IPS-18c (cell line): Measurements from ENCODE around the gene PTPRT.

Source experiments
- H3K4me3 ChIP-seq: 2 replicates; pipeline ENCODE4 v1.7.0; 2013; ENCODE audit warnings: low read depth, mild to moderate bottlenecking, low read length, moderate library complexity; ENCODE audit not compliant: insufficient read depth
- H3K9me3 ChIP-seq: one replicate; pipeline ENCODE4 v1.6.1; 2013; ENCODE audit warnings: mild to moderate bottlenecking, low read length, moderate library complexity; ENCODE audit not compliant: control insufficient read depth, insufficient read depth

The PTPRT gene

DNA sequence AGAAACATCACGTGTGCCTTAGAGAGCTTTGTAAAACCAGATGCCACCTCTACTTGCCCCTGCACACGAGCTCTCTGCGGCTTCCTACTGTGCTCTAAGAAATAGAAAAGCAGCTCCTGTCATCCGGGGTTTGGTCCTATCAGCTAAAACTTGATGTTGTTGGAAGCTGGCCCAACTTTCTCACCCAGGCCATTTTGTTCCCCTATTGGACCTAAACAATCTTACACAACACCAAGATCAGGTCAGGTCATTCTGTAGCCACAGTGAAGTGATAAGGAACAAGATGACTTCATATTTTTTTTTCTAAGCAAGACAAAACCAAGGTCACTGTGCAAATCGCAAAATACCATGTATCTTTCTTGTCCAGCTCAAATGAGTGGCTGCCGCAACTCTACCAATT is 486.0 kb downstream of the PTPRT start:
- no peak overlapping the region for H3K4me3 ChIP-seq
- H3K9me3 ChIP-seq, result peaks cover 2% of the 10 kb centered on the region

GRCh38 chr20:42701948-42702347 is 487.8 kb downstream of the PTPRT start:
- no peak overlapping the region for H3K4me3 ChIP-seq
- H3K9me3 ChIP-seq, result no peaks in the 10 kb centered on the region

DNA sequence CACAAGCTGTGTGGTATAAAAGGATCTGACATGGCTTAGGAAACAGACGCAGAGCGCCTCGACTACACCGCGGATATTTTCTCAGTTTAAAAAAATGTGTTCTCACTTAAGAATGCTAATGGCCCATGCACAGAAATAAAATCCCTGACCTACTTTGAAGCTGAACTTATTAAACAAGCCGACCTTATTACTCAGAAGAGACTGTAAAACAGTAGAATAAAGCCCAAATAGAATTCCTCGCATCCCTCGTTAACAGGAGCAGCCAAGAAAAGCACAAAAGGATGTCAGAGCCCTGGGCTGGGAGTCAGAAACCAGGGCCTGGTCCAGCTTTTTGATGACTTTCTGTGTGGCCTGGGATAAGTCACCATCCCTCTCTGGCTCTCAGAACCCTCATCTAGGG is 489.3 kb downstream of the PTPRT start:
- no peaks in the 10 kb centered on the region for H3K9me3 ChIP-seq
- no peak overlapping the region for H3K4me3 ChIP-seq

GRCh38 chr20:42697962-42698361 is 491.7 kb downstream of the PTPRT start:
- H3K4me3 ChIP-seq, result no peak overlapping the region
- no peaks in the 10 kb centered on the region for H3K9me3 ChIP-seq

- no peak overlapping the region for H3K4me3 ChIP-seq
- H3K9me3 ChIP-seq, result no peaks in the 10 kb centered on the region
Measured at GRCh38 chr20:42690842-42691437, 498.8 kb downstream of the PTPRT start.

GRCh38 chr20:42688576-42688975 is 501.1 kb downstream of the PTPRT start:
- Histone ChIP-seq H3K4me3 (no peak overlapping the region), H3K9me3 (no peaks in the 10 kb centered on the region)

DNA sequence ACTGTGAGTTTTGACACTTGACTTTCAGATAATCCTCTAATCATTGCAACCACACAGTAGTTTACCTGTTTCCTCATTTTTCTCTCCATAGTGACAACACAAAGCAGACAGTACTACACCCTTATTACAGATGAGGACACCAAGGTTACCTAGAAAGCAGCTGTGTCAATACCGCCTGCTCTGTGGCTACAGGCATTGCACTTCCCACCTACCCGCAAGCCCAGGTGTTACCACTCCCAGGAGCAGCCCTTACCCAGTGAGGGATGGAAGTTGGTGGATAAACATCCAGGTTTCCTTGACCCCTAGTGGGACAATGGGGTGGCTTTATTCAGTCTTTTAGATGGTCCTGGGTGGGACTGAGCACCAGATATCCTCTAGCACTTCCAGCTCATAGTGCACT is 503.6 kb downstream of the PTPRT start:
- Histone ChIP-seq H3K9me3 (no peaks in the 10 kb centered on the region), H3K4me3 (no peak overlapping the region)

DNA sequence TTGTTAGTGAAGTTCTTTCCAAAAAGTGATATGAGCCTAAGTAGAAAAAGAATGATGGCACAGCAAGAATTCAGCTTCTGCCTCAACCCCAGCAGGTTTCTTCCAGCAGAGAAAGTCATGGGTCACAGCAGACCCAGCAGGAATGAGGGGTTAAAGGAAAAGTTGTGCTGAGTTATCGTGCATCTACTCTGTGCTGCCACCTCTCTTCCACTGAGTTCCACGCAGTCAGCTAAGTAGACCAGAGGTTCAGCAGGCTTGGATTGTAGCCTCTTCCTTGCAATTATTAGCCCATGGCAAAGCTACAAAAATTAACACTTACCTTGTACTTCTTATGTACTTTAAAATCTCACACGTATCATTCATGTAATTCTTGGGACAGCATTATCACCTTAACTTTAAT is 510.8 kb downstream of the PTPRT start:
- no peaks in the 10 kb centered on the region for H3K9me3 ChIP-seq

GRCh38 chr20:42656130-42656529 is 533.6 kb downstream of the PTPRT start:
- Histone ChIP-seq H3K4me3 (no peak overlapping the region), H3K9me3 (no peaks in the 10 kb centered on the region)

More for the DNA sequence above, 510.8 kb downstream of the PTPRT start:
- H3K4me3 ChIP-seq, result no peak overlapping the region

DNA sequence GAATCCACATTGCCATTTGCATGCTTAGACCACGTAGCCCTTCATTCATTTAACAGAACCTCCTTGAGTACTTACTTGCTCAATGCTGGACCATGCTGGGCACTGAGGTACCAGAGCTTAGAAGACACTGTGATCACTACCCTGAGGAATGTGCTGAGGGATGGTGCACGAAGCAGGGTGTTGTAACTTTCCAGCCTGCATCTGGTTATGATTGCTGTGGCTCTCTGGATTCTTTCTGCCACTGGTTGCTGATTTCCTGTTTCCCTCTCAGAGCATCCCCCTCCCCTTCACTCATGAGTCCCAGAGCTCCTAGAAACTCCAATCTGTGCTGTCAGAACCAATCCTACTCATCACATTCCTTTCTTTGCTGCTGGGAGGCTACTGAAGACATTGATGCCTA is 537.4 kb downstream of the PTPRT start:
- Histone ChIP-seq H3K4me3 (no peak overlapping the region), H3K9me3 (no peaks in the 10 kb centered on the region)

- Histone ChIP-seq H3K4me3 (no peak overlapping the region), H3K9me3 (no peaks in the 10 kb centered on the region)
Measured at GRCh38 chr20:42650191-42650746, 539.4 kb downstream of the PTPRT start.

DNA sequence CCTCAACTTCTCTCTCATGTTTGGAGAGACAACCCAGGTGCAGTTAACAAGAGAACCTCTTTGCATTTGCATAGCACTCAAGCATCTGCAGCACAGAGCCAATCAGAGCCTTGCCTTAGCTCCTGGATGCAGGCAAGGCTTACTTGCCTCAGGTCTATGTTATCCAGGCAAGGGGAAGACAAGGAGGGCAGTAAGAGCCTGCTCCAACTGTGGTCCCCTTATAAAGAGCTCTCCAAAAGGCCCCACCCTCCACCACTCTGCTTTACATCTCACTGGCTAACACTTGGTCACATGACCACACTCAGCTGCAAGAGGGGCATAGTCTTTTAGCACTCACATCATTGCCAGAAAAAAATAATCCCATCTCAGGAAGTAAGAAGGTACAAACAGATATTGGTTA is 540.0 kb downstream of the PTPRT start:
- Histone ChIP-seq H3K9me3 (no peaks in the 10 kb centered on the region), H3K4me3 (no peak overlapping the region)

GRCh38 chr20:42646250-42646649 is 543.5 kb downstream of the PTPRT start:
- Histone ChIP-seq H3K4me3 (no peak overlapping the region), H3K9me3 (no peaks in the 10 kb centered on the region)

GRCh38 chr20:42641886-42642285 is 547.8 kb downstream of the PTPRT start:
- H3K9me3 ChIP-seq, result no peaks in the 10 kb centered on the region

DNA sequence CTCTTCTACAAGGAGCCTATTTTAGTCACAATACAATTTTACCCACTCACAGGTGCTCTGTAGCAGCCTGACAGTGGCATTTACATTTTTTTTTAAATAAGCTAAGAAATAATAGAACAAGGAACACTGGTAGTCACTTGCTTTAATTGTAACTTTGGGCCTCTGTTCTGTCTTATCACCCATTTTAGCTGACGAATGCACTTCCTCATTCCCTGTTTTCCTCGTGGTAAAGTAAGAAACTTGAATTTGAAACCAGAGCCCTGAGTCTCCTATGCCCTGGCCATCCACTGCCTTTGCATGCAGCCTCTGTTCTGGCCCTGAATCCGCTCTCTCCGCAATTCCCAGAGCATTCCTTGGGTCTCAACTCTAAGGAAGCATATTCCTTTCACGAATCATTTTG is 550.6 kb downstream of the PTPRT start:
- no peaks in the 10 kb centered on the region for H3K9me3 ChIP-seq
- H3K4me3 ChIP-seq, result no peak overlapping the region

More at GRCh38 chr20:42641886-42642285, 547.8 kb downstream of the PTPRT start:
- no peak overlapping the region for H3K4me3 ChIP-seq

GRCh38 chr20:42635699-42636411 is 553.9 kb downstream of the PTPRT start:
- Histone ChIP-seq H3K4me3 (no peak overlapping the region), H3K9me3 (no peaks in the 10 kb centered on the region)

- no peak overlapping the region for H3K4me3 ChIP-seq
- no peaks in the 10 kb centered on the region for H3K9me3 ChIP-seq
Measured at GRCh38 chr20:42634156-42634555, 555.5 kb downstream of the PTPRT start.

DNA sequence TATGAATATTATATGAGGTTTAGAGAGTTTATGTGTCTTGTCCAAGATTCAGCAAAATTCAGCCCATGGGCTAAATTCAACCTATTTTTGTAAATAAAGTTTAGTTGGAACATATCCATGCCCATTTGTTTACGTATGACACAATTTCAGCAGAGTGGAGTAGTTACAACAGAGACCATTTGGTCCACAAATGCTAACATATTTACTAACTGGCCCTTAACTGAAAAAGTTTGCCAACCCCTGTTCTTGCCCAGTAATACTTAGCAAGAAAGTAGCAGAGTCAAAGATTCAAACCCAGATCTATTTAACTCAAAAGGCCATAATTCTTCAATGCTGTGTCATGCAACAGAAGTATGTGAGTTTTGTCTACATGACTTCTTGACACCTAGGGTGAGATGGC is 561.0 kb downstream of the PTPRT start:
- H3K9me3 ChIP-seq, result no peaks in the 10 kb centered on the region
- H3K4me3 ChIP-seq, result no peak overlapping the region
